Esophagus muscularis mucosa (tissue), 4 donors: ENCODE measurements around the gene DLGAP4.

Experiments
- EP300 ChIP-seq: sonication (generic); formaldehyde crosslinking; IDR thresholded peaks from one replicate; pipeline ENCODE4 v1.6.1; 2017; ENCODE audit warnings: antibody characterized with exemption
- POLR2A ChIP-seq: fragments of 450-650 bp; IDR thresholded peaks from one replicate; pipeline ENCODE4 v1.6.1; 2017; ENCODE audit warnings: antibody characterized with exemption, moderate library complexity, mild to moderate bottlenecking, low read depth
- POLR2AphosphoS5 ChIP-seq, 2 donors: sonication (generic); formaldehyde crosslinking; IDR thresholded peaks; one replicate each; pipeline ENCODE4 v1.6.1; 2017; ENCODE audit warnings: antibody characterized with exemption in 2 of 2
- TF ChIP-seq, protein P1 (sequence below), 3 experiments: fragments of 200-600 bp in 2 of 3; fragments of 450-650 bp in 1 of 3; sonication (generic) in 2 of 3; IDR thresholded peaks; one replicate each; pipeline ENCODE4 v1.5.1; 2017 to 2019; ENCODE audit warnings: antibody characterized with exemption in 3 of 3, mild to moderate bottlenecking in 2 of 3, moderate library complexity in 1 of 3

DNA sequence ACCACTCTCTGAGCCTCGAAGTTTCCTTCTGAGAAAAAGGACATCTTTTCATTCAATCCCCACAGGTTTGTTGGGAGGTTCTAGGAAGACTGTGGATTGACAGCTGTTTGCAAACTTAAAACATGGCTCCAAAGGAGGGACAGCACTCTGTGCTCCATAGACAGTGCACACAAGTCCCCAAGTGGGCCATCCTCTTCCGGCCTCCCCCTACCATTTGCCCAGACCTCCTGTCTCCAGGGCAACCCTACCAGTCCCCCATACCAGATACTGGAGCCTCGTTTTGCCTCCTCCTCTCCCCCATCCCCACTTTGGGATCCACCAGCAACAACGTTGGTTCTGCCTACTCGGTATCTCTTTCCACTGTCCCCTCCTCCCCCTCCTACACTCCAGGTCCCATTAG lies 8.5 kb upstream of the DLGAP4 start:
- TF ChIP-seq POLR2A = no peak
- no peak for TF ChIP-seq EP300
- TF ChIP-seq, protein P1, sequence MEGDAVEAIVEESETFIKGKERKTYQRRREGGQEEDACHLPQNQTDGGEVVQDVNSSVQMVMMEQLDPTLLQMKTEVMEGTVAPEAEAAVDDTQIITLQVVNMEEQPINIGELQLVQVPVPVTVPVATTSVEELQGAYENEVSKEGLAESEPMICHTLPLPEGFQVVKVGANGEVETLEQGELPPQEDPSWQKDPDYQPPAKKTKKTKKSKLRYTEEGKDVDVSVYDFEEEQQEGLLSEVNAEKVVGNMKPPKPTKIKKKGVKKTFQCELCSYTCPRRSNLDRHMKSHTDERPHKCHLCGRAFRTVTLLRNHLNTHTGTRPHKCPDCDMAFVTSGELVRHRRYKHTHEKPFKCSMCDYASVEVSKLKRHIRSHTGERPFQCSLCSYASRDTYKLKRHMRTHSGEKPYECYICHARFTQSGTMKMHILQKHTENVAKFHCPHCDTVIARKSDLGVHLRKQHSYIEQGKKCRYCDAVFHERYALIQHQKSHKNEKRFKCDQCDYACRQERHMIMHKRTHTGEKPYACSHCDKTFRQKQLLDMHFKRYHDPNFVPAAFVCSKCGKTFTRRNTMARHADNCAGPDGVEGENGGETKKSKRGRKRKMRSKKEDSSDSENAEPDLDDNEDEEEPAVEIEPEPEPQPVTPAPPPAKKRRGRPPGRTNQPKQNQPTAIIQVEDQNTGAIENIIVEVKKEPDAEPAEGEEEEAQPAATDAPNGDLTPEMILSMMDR (IDR thresholded peaks at IDR 0.05) = no peak
- no peak for TF ChIP-seq POLR2AphosphoS5 (IDR thresholded peaks at IDR 0.05)
